GM12873 (cell line): ENCODE results near the gene PON1.

Source experiments
- CTCF ChIP-seq: IDR thresholded peaks from 2 replicates; pipeline ENCODE4 v1.5.1; 2012; ENCODE audit warnings: low read depth, mild to moderate bottlenecking, moderate library complexity, low read length, control low read depth; ENCODE audit not compliant: insufficient read depth; ENCODE audit errors: missing control alignments

PON1 gene

GRCh38 chr7:95323410-95324129 lies 762 bp downstream of the PON1 start:
- no peak for TF ChIP-seq CTCF

GRCh38 chr7:95322854-95323253 lies 1.5 kb downstream of the PON1 start:
- TF ChIP-seq CTCF, result no peak

- no peak for TF ChIP-seq CTCF
Observed at GRCh38 chr7:95322396-95322795, 1.9 kb downstream of the PON1 start.

- no peak for TF ChIP-seq CTCF
Observed at GRCh38 chr7:95321720-95322119, 2.6 kb downstream of the PON1 start.

GRCh38 chr7:95320651-95321050 lies 3.7 kb downstream of the PON1 start:
- TF ChIP-seq CTCF, result no peak

GRCh38 chr7:95319570-95319969 lies 4.8 kb downstream of the PON1 start:
- no peak for TF ChIP-seq CTCF

GRCh38 chr7:95318501-95319100 lies 5.7 kb downstream of the PON1 start:
- no peak for TF ChIP-seq CTCF
